HG03196 (cell line): ENCODE measurements around the gene ANKRD44.

Source experiments
- ATAC-seq: cut with Tn5 transposase; IDR thresholded peaks from one replicate; pipeline ENCODE4 v1.9.1; 2021; ENCODE audit not compliant: unreplicated experiment

The ANKRD44 gene

DNA sequence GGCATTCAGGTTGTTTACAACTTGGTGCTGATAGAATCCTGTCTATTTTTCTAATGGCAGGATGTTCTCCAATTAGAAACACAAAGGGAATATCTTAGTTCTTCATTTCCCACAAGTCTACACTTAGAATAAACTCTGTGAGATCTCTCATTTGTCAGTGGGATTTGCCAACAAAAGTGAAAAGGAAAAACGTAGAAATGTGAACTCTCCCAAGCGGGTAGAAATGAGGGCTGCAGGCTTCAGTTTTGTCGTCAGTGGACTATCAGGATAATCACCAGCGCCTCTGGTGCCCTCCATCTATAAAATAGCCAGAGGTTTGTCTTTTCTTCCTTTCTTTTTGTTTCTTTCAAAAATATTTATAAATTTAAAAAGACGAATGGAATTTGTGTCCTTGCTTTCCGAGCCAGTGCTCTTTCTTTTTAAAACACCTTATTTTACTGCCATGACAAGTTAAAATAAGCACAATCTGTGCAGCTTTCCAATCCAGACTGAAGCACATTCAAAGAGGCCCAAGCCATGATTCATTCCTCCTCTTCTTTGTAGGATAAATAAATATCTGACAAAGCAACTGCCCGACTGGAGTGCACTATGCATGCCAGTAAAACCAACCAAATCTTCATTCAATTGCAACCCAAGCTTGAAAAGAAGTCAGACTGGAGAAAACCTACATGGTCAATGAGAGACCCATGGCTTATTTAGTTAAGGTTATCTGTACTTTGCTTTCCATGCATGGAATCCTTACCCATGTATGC, 185.8 kb downstream of the ANKRD44 start:
- ATAC-seq, result no peak

DNA sequence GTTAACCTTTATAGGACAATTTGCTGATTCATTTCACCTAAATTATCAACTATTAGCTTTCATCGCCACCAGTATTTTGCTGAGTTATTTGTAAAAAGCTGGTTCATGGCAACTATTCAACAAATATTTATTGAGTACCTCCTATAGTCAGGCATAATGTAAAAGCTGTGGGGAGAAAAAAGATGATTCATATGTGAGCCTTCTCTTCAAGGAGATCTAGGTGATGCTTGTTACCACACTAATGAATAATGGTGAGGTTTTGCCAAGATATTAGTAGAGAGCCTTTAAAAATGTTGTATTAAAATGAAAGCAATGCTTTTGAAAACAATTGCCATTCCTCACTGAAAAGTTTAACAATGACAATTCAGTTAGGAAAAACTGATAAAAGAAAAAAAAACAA, 187.8 kb downstream of the ANKRD44 start:
- no peak for ATAC-seq

DNA sequence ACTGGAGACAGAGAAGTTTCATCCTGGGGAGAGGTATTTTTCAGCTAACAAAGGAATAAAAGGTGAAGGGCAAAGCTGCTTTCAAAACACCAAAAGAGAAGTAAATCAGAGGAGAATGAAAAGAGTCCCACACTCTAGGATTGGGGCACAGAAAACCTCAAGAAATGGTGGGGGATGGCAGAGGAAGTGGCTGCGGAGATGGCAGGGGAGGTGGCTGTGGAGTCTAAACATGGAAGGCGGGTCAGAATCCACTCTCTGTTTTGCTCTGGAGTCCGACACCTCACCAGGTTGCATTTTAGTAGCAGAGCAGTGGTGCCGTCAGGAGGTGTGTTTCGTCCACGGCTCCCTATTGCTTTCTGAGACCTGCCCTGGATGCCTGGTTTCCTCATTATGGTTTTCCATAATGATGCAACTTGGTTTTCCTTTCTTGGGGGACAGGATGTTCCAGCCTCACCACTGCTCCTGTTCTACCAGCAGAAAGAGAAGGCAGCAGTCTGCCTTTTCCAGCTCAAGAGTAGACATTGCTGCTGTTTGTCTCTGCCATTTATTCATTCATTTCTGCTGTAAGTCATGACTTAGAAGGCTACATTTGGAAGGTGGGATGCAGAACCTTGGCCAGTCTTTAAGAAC, 188.7 kb downstream of the ANKRD44 start:
- no peak for ATAC-seq

DNA sequence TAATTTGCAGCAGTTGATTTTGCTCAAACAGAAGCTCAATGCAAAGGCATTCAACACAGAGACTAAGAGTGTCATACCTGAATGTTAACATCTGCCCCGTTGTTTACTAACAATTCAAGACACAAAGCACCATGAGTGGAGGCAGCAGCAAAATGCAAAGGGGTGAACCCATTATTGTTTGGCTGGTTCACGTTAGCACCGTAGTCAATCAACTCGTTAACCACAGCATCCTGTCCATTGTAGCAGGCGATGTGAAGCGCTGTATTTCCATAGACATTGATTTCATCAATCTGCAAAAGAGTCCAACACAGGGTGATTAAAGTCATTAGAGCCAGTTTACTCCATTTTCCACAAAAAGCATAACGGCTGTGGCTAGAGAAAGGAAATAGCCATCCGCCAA, 189.3 kb downstream of the ANKRD44 start:
- no peak for ATAC-seq

DNA sequence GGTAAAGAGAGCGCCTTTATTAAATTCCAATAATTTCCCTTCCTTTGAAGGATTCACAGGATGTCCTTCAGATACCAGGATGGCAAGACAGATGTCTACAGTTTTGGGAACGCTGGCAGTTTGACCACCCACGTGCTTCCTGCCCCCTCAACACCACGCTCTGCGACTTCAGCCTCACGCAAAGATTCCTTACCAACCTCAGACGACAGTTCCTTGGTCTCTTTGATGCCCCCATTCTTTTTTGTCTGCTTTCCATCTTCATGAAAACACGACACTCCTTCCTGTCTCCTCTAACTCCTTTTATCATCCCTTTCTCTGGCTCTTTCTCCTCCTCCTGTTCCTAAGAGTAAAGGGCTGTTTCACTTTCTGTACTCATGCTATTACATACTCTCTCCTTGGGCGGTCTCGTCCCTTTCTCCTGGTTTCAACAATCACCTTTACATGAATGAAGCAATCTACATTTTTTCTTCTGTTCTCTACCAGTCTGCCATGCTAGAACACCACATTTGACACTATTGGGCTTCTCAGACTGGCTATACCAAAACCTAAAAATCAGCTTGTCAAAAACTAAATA, 194.2 kb downstream of the ANKRD44 start:
- ATAC-seq, result no peak

DNA sequence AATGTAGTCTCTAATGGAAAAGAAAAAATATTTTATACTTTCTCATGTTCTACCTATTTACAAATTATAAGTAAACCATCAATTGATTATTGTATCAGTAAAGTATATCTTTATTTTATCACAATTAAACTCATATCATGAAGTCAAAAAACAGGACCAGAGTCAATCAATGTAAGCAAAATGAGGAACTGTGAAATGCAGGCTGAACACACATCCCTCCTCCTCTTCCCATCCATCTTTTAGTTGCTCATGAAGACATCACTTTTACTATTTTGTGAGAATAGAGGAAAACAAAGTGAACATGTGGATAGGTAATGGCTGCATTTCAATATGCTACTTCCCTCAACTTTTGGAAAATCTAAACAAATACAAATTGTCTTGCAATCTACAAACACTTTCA, 195.3 kb downstream of the ANKRD44 start:
- ATAC-seq, result no peak

DNA sequence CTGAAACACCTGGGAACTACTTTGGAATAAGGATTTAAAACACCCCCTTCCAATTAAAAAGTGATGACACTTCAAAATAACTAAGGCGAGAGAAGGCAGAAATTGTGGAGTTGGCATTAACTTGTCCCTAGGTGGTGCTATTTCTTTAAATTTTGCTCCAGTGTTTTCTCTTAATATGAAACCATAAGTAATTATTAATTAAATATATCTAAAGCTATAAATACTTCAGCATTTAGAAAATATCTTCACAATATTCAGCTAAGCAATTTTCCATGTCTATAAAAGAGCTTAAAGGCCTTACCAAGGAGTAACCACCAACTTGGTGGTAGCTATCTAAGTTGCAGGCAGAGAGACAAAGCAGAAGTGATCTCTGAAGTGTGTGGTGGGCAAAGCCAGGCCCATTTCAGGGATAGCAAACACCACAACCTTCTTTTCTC, 197.3 kb downstream of the ANKRD44 start:
- peak; percentile 50 for ATAC-seq

DNA sequence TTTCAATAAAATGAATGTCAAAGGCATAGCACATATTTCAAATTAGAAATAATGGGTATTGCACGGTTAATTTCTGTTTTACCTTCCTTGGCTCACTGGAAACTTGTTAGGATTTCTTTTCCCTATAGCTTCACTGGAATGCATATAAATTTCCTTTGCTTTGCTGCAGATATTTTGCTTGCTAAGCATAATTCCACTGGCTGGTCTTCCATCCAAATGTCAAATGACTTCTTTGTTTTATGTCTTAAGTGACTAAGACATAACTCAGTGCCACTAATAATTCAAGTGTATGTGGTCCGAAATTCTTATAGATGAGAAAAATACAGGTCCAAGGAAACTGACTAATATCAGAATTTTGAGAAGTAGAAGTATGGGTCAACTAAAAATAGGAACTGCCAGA, 201.3 kb downstream of the ANKRD44 start:
- no peak for ATAC-seq

DNA sequence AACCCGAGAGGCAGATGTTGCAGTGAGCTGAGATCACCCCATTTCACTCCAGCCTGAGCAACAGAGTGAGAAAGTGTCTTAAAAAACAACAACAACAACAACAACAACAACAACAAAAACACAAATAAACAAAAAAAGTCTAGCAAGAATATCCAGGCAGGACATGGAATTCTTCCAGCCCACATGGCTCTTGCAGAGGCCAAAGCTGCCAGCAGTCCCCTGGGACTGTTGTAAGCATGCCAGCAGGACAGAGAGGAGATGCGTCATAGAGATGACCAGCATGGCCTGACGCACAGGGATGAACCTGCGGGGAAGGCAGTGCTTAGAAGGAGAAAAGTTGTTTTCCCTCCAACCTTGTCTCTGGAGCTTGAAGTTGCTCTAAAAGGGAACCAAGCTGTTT, 201.8 kb downstream of the ANKRD44 start:
- no peak for ATAC-seq

DNA sequence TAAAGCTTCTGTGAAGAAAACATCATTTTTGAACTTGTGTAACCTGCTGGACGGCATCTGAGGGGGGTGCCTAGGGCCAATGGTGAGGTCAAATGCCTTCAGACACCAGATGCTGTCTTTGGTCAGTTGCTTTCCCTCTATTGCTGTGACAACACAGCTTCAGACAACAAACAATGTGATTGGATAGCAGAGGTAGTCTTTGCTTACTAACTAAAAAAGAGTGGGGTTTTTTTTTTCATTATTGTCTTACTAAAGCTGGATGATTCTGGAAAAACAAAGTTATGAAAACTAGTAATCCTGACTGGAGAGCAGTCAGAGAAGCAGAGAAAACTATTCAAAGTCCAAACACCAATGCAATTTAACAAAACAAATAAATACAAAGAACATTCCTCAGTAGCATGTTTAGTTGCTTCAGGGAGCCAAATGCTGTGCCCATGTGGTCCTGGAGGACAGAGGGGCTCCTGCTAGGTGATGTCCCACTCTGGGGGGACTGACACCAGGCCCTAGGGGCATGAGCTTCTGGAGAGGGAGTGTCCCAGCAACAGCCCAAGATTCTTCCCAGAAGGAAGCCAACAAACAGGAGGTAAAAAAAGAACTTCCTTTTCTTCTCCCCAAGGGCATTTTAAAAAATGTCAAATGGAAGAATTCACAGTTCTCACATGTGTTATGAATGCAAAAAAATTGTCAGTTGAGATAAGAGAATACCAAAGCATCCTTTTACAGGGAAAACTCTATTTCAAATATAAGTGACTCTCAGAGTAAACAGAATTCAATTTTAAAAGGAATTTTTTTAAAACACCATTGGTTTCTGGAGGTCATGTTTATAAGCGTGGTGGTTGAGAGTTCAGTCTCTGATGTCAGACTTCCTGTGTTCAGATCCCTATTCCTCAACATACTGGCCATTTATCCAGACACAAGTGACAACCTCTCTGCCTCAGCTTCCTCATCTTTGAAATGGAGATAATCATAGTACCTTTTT, 203.0 kb downstream of the ANKRD44 start:
- ATAC-seq, result no peak

DNA sequence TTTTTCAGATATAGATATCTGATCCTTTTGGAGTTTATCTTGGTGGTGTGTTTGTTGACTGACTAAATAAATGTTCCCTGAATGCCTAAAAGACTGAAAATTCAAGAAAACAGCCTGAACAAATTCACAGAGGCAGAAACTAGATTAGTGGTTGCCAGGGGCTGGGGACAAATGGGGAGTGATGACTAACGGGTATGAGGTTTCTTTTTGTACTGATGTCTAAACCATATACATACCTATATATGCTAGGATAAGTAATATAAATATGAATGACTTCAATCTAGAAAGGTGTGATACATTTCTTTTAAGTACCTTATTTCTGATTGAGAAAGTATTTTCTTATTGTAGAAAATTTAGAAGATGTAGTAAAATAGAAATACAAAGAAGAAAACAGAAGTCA, 207.2 kb downstream of the ANKRD44 start:
- no peak for ATAC-seq

DNA sequence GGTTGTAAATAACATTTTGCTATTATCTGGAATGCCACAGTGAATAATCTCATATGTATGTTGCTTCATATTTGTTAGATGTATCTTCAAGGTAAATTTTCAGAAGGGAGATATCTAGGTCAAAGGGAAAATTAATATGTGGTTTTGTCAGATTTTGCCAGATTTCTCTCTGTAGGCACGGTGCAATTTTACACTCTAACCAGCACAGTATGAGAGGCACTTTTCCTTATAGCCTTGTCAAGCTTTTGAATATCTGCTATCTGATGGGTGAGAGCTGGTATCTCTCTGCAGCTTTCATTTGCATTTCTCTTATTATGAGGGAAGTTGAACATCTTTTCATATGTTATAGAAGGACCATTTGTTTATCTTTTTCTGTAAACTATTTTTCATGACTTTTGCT, 208.3 kb downstream of the ANKRD44 start:
- ATAC-seq, result no peak

DNA sequence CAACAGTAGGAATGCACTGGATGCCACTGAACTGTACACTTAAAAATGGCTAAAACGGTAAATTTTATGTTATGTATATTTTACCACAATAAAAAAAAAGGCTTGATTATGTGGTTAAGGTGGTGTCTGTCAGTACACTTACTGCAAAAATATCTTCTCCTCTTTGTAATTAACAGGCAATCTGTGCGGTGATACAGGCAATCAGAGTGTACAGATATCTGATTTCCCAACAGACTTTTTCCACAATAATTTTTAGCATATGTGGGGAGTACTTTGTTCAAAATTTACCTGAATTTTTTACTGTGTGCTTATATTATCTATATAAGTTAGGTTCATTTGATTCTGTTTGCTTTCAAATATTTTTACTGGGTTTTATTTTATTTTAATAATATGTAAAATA, 209.1 kb downstream of the ANKRD44 start:
- no peak for ATAC-seq

DNA sequence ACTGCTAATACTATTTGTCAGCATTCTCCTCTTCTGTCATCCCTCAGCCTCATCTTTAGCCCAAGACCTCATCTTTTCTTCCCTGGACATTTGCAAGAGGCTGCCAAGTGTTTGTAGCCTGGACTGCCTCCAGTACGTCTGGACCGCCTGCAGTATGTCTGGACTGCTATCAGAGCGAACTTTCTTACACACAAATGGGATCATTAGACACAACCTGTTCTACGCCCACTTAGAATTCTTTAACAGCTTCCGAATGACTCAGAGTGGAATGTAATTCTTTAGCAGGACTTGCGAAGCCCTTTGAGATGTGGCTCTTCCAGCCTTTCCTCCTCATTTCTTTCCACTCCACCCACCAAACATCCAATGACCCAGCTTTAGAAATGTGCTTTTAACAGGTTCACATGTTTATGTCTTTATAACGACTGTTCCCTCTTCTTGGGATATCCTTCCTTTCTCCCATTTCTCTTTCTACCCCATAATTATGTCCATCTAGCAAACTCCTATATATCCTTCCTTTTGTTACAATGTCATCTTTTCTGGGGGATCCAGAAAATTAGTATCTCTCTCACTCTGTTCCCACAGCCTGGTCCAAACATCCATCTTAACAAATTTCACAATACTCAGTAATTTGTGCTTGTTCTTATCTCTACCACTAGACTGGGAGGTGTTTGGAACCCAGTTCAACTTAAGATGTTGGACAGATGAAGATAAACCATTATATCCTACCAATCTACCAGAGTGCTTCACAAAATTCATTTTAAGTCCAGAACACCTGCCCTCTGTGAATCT, 212.8 kb downstream of the ANKRD44 start:
- no peak for ATAC-seq

DNA sequence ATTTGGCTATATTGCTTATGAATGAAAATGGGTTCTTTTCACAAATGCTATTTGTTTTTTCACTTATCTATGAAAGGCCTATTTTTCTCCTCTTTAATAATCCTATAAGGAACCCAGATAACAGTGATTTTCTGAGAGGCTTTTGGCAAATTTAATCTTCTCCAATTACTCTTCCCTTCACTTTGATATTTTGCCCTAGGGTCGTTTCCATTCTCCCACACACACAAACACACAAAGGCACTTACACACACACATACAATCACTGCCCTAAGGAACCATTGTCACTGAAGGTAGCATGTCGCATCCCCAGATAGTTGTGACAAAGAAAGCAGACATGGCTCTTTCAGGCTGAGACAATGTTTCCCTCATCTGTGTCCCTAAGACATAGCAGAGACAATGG, 213.9 kb downstream of the ANKRD44 start:
- no peak for ATAC-seq

DNA sequence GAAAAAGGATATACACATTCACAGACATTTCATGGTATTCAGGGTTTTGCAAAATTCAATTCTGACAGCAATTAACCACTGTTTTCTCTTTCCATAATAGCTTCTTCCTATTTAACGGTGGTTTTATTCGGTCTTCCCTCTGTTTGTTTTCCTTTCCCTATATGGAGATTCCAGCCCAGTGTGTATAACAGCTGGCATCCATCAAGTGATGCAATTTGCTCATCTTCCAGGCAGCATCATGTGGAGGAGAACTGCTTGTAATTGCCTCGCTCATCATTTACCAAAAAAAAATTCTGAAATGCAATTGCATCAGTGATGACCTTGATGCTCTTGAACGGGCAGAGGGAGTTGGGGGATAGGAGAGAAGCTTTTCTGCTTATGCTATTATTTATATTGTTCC, 218.1 kb downstream of the ANKRD44 start:
- no peak for ATAC-seq

DNA sequence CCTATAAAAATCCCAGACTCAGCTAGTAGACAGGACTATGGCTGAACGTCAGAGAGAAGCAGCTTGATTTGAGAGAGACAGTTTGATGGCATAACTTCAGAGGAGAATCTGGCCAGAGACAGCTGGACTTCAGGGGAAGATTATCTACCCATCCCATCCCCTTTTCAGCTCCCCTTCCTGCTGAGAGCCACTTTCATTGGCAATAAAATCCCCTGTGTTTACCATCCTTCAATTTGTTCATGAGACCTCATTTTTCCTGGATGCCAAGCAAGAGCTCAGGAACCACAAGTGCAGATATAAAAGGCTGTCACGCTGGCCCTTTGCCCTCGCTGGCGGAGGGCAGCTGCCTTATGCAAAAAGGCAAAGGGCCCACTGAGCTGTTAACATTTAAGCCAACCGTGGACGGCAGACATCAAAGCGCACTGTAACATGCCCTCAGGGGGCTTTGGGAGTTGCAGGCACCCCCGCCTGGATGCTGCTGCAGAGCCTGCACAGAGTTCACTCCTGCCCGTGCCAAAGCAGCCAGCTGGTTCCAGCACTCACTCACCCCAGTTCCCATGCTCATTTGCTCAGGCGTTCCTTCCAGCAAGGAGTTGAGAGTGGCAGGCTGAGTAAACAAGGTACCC, 219.7 kb downstream of the ANKRD44 start:
- no peak for ATAC-seq

DNA sequence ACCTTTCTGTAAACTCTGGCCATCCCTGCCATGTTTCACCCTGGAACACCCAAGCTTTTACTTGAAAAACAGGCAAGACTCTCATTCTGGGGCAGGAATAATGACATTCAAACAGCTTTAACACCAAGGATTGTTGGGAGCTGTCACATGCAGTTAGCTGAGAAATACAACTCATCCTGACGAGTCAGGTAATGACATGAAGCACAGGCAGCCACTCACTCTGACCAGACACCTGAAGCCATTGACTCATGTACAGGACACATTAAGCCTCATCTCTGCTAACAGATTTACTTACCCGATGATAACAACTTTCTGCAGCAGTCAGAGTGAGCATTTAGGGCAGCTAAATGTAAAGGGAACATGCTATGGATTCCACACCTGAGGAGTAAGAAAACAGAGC, 220.9 kb downstream of the ANKRD44 start:
- no peak for ATAC-seq

DNA sequence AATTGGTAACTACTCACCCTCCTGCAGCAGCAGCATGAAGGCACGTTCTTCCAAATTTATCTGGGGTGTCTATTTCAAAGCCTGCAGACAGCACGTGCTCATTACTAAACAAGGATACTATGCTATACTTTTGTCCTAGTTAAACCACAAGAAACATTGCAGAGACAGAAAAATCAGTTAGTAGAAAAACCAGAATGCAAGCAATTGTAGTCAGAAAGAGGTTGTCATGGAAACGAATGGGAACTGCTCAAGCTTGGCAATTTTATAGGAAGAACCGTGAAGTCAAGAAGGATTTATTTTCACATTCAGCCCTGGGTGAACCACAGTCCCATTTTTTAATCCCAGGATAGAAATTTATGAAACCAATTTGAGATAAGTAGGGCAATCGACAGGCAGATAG, 221.9 kb downstream of the ANKRD44 start:
- ATAC-seq, result no peak

DNA sequence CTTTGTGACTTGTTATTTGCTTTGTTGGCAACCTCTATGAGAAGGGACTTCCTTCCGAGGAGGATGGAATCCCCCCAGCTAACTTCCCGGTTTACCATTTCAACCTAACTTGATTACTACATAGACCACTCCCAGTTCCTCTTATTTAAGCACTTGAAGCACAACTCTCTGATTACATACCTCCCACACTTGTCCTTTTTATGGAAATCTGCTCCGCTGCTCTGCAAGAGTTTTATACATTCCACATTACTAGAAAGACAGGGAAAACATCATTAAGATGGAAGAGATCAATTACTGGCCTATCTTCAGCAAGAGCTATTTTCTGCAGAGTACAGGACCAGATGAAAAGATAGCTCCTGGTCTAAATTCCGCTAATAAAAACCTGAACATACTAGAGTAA, 224.1 kb downstream of the ANKRD44 start:
- no peak for ATAC-seq
